ENCODE results near the gene KIF17.

The KIF17 gene

DNA sequence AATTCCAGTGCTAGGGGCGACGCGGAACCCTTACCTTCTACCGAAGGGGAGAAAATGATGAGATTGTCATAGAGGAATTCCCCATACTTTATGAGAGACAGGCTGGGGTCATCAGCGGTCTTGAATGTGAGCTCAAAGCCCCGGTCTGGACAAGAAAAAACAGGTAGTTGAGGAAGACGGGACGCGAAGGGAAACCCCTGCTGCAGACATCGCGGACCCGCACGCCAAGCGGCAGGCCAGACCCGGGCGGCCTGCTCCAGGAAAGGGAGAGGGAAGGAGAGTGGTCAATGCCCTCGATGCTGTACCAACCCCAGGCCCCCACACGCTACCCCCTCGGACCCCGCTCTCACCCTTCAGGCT lies 57.0 kb downstream of the KIF17 start:
- no peak for DNase-seq (ENCODE audit: low read depth)

DNA sequence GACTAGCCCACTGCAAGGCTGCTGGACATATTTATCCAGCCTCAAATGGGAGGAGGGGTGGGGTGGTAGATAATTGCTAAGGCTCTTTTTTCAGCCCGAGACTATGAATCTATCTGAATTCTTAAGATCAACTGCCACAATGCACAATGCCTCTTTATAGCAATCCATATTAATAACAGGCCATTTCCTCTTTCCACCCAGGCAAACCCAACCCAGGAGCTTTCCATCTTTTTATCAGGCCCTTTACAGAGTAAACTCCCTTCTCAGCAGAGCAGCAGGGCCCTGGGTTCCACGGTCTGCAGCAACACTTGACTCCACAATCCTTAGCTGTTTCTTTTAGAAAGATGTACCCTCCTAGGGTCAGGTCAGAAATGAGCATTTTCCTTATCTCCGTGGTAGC lies 57.4 kb downstream of the KIF17 start:
- no peak for DNase-seq (ENCODE audit: low read depth)

DNA sequence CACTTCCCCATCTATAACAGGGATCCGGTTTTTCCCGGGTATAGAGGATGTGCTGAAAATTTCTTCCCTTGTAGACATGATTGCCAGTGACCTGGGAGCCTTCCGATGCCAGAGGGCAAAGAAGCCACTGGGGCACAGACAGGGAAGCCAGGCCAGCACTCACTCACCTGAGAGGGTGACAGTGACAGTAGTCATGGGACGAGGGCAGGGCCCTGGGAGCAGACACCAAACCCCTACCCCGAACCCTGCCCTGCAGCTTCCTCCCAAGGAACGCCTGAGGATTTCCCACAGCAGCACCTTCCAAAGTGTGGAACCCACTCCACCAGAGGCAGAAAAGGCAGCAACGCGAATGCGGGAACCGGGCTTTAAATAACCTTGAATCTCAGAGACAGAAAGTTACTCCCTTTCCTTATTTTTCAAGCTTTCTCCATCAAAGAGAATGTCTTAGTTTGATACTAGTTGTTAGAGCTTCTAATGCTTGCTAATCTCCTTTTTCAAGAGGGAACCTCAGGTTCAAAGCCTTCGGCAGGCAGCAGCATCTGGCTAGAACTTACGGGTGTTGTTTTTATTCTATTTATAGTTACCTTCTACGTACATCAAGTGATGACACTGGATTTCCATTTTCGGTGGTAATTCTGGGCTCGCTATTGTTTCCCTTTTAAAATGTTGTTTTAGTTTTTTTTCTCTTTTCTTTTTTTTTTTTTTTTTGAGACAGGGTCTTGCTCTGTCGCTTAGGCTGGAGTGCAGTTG lies 59.5 kb downstream of the KIF17 start:
- no peak for DNase-seq (ENCODE audit: low read depth)

DNA sequence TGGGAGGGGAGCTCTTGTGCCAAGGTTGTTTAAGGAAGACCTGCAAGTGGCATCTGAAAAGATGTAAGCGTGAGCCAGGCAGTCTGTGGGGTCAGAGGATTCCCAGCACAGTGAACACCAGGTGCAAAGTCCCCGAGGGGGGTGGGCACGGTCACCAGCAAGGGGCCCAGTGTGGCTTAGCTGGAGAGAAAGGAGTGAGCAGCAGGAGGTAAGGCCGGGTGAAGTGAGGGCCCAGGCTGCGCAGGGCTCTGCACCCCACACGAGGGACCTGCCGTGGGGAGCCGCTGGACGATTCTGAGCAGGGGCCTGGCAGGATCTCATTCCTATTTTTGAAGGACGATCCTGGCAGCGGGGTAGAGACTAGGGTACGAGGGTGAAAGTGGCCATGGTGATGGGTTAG lies 60.8 kb downstream of the KIF17 start:
- no peak for DNase-seq (ENCODE audit: low read depth)

DNA sequence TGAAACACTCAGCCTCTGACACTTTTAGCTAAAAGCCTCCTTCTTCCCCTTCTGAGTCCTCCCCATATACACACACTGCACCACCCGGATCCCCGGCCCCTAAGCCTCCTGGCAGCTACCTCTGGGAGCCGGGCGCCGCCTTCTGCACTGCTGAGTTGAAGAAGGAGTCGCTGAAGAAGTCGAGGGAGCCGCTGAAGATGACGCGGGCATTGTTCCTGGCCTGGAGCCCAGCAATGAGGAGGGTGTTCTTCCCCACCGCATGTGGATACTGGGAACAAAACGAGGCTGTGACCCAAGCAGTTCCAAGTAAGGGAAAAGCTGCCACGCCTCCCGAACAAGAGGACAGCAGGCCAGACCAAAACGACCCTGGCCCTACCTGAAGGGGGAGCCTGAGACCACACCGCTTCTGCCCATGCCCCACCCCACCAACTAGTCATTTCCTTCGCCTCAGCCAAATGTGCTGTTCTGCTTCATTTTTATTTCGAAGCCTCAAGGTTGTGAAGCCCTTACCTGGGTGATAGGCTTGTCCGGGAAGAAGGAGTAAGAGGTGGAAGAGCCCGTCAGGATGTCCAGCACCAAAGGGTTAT lies 63.6 kb downstream of the KIF17 start:
- no peak for DNase-seq (ENCODE audit: low read depth)

DNA sequence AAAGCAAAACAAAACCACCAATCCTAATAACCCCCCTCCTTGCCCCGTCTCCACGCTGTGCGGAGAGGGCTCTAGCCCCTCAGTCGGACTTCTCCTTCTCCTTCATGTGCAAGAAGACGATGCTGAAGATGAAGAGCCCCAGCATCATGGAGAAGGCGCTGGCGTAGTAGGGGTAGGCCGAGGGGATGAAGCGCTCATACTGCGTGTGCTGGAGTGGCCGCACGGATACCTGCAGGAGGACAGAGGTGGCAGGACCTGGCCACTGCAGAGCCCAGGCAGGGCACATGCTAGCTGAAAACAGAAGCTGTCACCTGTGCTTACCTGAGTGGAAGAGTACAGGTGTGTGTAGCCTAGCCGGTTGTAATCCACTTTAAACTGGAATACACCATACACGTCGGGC lies 65.5 kb downstream of the KIF17 start:
- DNase-seq (ENCODE audit: low read depth): no peak

DNA sequence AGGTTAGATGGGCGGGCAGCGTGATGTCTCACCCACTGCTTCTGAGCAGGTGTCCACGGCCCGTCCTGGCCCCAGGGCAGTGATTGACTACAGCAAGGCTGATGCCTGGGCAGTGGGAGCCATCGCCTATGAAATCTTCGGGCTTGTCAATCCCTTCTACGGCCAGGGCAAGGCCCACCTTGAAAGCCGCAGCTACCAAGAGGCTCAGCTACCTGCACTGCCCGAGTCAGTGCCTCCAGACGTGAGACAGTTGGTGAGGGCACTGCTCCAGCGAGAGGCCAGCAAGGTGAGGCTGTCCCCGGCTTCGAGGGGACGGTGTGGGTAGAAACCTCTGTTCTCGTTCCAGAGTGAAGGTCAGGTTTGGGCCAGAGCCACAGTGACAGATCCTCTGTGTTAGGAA lies 68.9 kb downstream of the KIF17 start:
- no peak for DNase-seq (ENCODE audit: low read depth)

DNA sequence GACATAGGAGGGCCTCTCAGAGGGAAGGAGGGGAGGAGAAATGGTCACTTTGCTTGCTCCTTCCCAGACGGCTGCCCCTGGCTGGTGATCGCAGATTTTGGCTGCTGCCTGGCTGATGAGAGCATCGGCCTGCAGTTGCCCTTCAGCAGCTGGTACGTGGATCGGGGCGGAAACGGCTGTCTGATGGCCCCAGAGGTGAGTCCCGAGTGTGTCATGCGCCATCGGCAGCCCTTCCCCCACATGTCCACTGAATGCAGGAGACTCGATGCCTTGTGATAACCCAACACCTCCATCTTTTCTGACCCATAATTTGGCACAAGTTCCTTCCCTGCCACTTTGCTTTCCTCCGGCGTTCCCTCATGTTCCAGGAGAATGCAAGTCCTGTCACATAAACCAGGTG lies 69.4 kb downstream of the KIF17 start:
- DNase-seq (ENCODE audit: low read depth): no peak

DNA sequence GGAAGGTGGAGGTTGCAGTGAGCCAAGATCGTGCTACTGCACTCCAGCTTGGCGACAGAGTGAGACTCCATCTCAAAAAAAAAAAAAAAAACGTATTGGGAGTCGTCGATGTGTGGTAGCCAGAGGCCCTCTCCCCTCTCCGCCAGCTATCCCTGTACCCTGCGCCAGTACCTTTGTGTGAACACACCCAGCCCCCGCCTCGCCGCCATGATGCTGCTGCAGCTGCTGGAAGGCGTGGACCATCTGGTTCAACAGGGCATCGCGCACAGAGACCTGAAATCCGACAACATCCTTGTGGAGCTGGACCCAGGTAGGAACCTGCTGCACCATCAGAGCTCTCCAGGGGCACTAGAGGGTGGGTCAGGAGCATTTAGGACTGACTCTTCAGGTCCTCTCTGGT lies 72.4 kb downstream of the KIF17 start:
- no peak for DNase-seq (ENCODE audit: low read depth)

DNA sequence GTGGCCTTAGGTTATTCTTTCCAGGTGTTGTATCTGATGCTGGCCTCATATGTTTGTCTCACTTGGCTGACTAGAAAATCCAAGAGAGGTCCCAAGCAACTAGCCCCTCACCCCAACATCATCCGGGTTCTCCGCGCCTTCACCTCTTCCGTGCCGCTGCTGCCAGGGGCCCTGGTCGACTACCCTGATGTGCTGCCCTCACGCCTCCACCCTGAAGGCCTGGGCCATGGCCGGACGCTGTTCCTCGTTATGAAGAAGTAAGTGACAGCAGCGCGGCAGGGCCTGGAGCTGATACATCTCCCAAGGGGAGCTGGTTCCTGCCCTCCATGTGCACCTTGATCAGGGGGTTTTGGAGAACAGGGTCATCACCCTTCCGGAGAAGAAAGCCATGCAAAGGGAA lies 73.4 kb downstream of the KIF17 start:
- no peak for DNase-seq (ENCODE audit: low read depth)

DNA sequence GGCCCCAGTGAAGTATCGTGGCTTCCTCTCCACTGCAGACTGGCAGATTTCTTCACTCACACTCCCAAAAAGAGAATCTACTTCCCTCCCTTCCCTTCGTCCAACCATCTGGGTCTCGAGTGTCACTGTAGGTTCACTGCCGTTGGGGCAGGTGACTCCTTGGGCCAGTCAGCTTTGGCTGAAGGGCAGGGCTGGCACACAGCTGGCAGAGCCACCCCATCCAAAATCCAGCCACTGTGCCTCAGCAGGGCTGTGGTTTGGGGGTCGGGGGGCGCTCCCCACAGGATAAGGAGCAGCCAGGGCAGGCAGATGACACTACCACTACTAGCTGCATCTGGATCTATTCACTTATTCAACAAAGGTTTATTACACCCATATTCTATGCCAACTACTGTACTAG lies 74.7 kb downstream of the KIF17 start:
- DNase-seq (ENCODE audit: low read depth): no peak

DNA sequence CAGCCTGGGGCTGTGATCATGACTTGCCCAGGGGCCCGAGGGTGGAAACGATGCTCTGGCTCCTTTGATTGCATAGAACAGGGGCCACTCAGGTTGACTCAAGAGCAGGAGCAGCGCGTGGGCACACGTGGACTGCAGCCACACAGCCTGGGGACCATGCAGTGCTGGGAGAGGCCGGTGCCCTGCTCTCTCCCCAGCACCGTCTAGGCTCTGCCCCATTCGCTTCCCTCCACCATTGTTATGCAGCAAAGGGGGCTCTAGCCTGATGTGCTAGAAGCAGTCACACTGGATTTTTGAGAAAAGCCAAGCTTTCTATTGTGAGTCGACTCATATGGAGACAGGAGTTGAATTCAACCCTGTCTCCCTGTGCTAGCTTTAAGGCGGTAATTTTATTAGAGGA lies 75.8 kb downstream of the KIF17 start:
- DNase-seq (ENCODE audit: low read depth): no peak

DNA sequence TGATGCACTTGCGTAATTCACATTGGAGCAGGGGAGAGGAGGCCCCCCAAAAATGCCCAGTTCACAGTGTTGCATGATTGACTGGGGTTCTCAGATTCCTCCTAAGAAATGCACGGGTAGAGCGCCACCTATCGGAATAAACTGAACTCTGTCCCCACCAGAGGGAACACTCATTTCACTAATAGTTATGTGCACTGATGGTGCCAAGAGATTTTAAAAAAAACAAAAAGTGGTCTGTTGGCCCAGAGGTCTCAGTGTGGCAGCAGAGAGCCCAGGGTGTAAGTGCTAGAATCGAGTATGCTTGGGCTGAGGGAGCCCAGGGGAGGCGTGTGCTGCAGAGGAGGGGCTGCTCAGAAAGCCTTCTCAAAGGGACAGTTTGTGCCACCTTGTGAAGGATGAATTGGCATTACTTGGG lies 77.6 kb downstream of the KIF17 start:
- no peak for DNase-seq (ENCODE audit: low read depth)

DNA sequence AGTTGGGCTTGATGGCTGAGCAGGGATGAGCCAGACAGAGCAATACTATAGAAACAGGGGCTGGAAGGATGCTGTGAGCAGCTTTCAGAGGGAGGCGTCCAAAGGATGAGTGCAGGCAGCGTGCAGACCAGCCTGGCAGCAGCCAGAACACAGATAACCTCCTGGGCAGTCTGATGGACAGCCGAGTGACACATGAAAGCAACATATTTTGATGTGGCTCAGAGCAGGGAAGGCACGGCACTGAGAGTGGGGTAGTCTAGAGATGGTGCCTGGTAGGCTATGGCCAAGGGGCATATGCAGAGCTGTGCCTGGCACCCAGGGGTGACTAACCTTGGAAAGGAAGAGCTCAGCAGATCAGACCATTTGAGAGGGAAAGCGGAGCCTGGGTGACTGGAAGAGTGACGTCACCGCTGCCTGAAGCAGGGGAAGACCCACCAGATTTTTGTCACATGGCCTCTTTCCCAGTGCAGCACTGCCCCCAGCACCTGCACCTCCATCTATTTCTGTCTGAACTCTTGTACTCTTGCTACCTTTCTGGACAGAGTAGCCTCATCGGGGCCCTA lies 80.9 kb downstream of the KIF17 start:
- DNase-seq (ENCODE audit: low read depth): no peak

DNA sequence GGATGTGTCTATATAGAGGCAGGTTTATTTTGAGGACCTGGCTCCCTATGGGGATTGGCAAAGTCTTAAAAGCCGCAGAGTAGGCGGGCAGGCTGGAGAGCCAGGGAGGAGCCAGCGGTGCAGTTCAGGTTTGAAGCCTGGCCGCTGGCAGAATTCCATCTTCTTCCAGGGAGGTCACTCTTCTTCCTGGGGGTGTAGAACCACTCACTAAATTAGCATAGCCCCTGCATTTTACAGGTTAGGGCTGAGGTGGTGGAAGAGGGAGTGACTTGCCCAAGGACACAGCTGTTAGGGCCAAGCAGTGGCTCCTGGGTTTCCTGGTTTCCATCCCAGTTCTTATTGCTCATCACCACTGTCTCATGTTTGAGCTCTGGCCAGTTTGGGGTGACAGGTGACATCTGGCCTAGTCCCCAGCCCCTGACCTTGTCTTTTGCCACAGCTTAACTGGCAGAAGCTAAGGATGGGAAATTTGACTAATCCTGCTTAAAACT lies 83.2 kb downstream of the KIF17 start:
- no peak for DNase-seq (ENCODE audit: low read depth)

DNA sequence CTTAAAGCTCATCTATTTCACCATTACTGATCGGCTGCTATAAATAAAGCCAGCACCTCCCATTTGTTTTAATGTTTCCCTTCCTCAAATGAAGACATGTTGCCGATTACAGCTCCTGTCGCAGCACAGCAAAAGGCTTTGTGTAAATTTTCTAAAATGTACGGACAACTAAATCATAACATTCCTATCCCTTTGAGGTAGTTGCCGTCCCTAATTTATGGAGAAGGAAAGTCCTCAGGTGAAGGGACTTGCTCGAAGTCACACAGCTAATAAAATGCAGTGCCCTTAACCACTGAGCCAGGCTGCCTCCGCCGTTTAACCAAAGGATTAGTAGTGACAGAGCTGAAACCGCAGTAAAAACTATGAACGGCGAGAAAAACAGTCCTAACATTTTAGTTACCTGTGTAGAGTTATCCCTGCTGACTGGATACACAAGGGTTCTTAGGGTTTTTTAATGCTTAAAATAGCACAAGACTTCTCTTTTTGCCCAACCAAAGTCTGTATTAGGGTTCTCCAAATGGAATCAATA lies 83.7 kb downstream of the KIF17 start:
- DNase-seq (ENCODE audit: low read depth): no peak

DNA sequence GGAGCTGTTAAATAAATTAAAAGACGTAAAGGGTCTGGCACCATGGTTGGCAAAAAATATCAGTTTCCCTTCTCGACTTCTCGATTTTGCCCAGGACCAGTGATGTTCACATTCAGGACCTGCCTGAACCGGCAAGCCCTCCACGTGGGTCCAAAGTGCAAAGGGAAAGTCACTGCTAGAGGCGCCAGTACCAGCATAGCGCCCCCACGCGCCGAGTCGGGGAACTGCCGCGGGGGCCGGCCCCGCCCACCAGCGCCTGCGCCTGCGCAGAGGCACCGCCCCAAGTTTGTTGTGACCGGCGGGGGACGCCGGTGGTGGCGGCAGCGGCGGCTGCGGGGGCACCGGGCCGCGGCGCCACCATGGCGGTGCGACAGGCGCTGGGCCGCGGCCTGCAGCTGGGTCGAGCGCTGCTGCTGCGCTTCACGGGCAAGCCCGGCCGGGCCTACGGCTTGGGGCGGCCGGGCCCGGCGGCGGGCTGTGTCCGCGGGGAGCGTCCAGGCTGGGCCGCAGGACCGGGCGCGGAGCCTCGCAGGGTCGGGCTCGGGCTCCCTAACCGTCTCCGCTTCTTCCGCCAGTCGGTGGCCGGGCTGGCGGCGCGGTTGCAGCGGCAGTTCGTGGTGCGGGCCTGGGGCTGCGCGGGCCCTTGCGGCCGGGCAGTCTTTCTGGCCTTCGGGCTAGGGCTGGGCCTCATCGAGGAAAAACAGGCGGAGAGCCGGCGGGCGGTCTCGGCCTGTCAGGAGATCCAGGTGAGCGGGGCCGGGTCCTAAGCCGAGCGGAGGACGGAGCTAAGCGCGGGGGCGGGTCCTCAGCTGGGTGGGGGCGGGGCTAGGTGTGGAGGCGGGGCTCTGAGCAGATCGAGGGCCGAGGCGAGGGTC lies 84.4 kb downstream of the KIF17 start, which contains the start of gene PINK1:
TSS of gene PINK1 (plus strand) at position 269 of the 875 bp plus-strand sequence. CDS start at position 360, 91 bp downstream.
- no peak for DNase-seq (ENCODE audit: low read depth)

DNA sequence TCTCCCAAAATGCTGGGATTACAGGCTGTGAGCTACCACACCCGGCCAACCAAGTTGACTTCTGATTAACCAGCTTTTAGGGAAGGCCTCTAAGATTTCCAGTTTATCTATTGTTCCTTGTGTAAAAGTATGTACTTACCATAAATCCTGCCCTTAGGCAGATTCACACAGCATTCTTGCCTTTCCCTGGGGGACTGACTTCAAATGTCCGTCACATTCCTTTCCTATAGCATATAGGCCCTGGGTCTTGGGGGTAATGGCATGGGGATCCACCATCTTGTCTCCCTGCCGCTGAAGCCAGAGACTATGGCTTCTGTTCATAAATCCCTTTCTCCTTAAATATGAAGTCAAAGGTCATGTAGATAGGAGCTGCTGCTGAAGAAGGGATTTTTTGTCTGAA lies 85.4 kb downstream of the KIF17 start:
- no peak for DNase-seq (ENCODE audit: low read depth)

DNA sequence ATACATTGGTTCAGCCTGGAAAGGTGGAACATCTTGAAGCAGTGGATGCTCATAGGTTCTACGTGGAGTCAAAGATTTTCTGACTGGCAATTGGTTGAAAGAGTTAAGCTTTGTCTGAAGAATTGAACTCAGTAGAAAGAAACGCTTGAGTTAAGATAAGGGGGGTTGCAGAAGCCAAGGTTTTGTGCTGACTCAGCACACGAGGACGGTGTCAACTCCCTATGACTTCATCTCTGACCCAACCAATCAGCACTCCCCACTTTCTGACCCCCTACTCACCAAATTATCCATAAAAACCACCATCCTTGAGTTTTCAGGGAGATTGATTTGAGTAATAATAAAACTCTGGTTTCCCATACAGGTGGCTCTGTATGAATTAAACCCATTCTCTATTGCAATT lies 87.1 kb downstream of the KIF17 start:
- DNase-seq (ENCODE audit: low read depth): no peak

DNA sequence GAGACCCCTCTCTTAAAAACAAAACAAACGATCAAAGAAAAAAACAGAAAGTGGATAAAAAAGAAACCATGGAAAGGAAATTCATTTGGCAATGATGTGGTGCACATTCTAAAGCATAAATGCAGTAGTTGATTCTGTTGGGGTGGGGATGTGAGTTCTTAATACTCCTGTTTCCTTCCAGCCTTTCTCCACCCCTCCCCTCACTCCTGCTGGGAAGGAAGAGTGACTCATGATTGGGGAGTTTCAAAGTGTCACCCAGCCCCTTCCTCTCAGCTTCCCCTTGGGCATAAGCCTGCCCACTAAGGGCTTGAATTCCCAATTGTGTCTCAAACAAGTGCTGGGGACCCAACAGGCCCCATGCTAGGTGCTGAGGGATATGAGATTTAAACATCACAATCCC lies 91.3 kb downstream of the KIF17 start:
- DNase-seq (ENCODE audit: low read depth): no peak

DNA sequence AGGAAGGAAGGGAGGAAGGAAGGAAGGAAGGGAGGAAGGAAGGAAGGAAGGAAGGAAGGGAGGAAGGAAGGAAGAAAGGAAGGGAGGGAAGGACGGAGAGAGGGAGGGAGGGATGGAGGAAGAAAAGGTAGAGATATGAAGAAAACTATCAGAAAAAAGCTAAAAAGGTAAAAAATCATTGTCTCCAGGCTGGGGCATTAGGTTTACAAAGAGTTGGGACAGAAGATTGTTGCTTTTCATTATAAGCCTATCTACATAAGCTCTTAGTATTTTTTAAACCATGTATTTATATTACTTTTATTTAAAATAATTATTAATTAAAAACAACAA lies 91.7 kb downstream of the KIF17 start:
- no peak for DNase-seq (ENCODE audit: low read depth)

All from non-pigmented ciliary epithelial cell (primary cell).